T-helper 1 cell treated with Interleukin-12 subunit alpha and Interleukin-12 subunit beta and Interleukin-4 antibody, amounts not matched to agents 30 ng/mL and 1 ng/mL, for 36 hours (primary cell): ENCODE measurements around the gene MSL3B.

Experiments used
- intact Hi-C: fragments of 100-400 bp; cut with micrococcal nuclease; formaldehyde crosslinking; loops from one replicate; pipeline ENCODE4 v1.15.1; 2024

MSL3B gene

GRCh38 chr2:233853883-233854240 lies 14.3 kb downstream of the MSL3B start:
- intact Hi-C loops, result loop anchor here (1.0 to 10.0 kb wide), 10 partner anchors 14 to 1304 kb away; partner anchors contain the start of genes EIF4E2, MSL3B, TIGD1 and USP40

GRCh38 chr2:233853353-233853752 lies 14.8 kb downstream of the MSL3B start:
- intact Hi-C loops, result loop anchor here (5.0 to 10.0 kb wide), 4 partner anchors 286 to 1246 kb away; partner anchors contain the start of gene USP40

- intact Hi-C loops, result loop anchor here (5.0 to 10.0 kb wide), 4 partner anchors 285 to 1245 kb away; partner anchors contain the start of gene USP40
These were observed 16.1 kb downstream of the MSL3B start for GRCh38 chr2:233852056-233852455.

GRCh38 chr2:233851169-233851568 lies 17.0 kb downstream of the MSL3B start:
- intact Hi-C loops, result loop anchor here (5.0 to 10.0 kb wide), 4 partner anchors 284 to 1244 kb away; partner anchors contain the start of gene USP40

GRCh38 chr2:233850745-233851144 lies 17.4 kb downstream of the MSL3B start:
- intact Hi-C loops, result loop anchor here (5.0 to 10.0 kb wide), 4 partner anchors 283 to 1243 kb away; partner anchors contain the start of gene USP40

GRCh38 chr2:233849607-233850271 lies 18.4 kb downstream of the MSL3B start:
- intact Hi-C loops, result loop anchor here (5.0 to 10.0 kb wide), 4 partner anchors 282 to 1242 kb away; partner anchors contain the start of gene USP40

GRCh38 chr2:233848276-233848675 lies 19.9 kb downstream of the MSL3B start:
- intact Hi-C loops, result no loop called here

GRCh38 chr2:233847248-233847898 lies 20.8 kb downstream of the MSL3B start:
- intact Hi-C loops, result no loop called here

GRCh38 chr2:233846387-233847247 lies 21.6 kb downstream of the MSL3B start:
- intact Hi-C loops, result no loop called here

GRCh38 chr2:233845301-233846060 lies 22.7 kb downstream of the MSL3B start:
- intact Hi-C loops, result no loop called here

- intact Hi-C loops, result no loop called here
These were observed 23.4 kb downstream of the MSL3B start for GRCh38 chr2:233844836-233845235.

GRCh38 chr2:233844064-233844807 lies 23.9 kb downstream of the MSL3B start:
- intact Hi-C loops, result no loop called here

- intact Hi-C loops, result no loop called here
These were observed 27.0 kb downstream of the MSL3B start for GRCh38 chr2:233841183-233841582.

GRCh38 chr2:233840520-233840919 lies 27.7 kb downstream of the MSL3B start:
- intact Hi-C loops, result no loop called here

GRCh38 chr2:233839447-233839820 lies 28.8 kb downstream of the MSL3B start:
- intact Hi-C loops, result no loop called here

- intact Hi-C loops, result no loop called here
These were observed 29.3 kb downstream of the MSL3B start for GRCh38 chr2:233838726-233839446.

- intact Hi-C loops, result no loop called here
These were observed 29.9 kb downstream of the MSL3B start for GRCh38 chr2:233838251-233838650.

GRCh38 chr2:233837694-233838229 lies 30.4 kb downstream of the MSL3B start:
- intact Hi-C loops, result no loop called here

- intact Hi-C loops, result no loop called here
These were observed 31.8 kb downstream of the MSL3B start for GRCh38 chr2:233836359-233836758.
